Liver (tissue), 9 donors: ENCODE measurements around the gene PAX9. TPM values are rescaled to one million over a fixed set of nuclear protein-coding genes. Genes with fewer than 3 reads are reported as not detected.
"Not testable (repeated sequence)": the region's sequence is repeated elsewhere in the genome, so short reads cannot be mapped to it uniquely, and the experiment has no call there.

Experiments used
- DNase-seq: peaks from one replicate; pipeline ENCODE4 v3.0.0-alpha.2; 2017; ENCODE audit warnings: low spot score
- H3K27ac ChIP-seq, 2 donors: one replicate each; pipeline ENCODE4 v1.7.0; 2013; ENCODE audit warnings: inconsistent platforms in 2 of 2, low read length in 2 of 2, control low read depth in 1 of 2, low read depth in 1 of 2, mild to moderate bottlenecking in 1 of 2
- H3K27me3 ChIP-seq, 4 donors: one replicate each; pipeline versions ENCODE4 v1.6.1 to v1.7.0; 2013; ENCODE audit warnings: low read length in 3 of 4, inconsistent platforms in 1 of 4, mild to moderate bottlenecking in 1 of 4, moderate library complexity in 1 of 4; ENCODE audit not compliant: control insufficient read depth in 4 of 4, insufficient read depth in 4 of 4
- H3K36me3 ChIP-seq, 4 donors: one replicate each; pipeline versions ENCODE4 v1.6.1 to v1.7.0; 2013; ENCODE audit warnings: low read length in 3 of 4, mild to moderate bottlenecking in 3 of 4, low read depth in 1 of 4, moderate library complexity in 1 of 4; ENCODE audit not compliant: control insufficient read depth in 4 of 4, insufficient read depth in 3 of 4
- H3K4me1 ChIP-seq, 4 donors: one replicate each; pipeline versions ENCODE4 v1.6.1 to v1.7.0; 2013; ENCODE audit warnings: low read length in 3 of 4, mild to moderate bottlenecking in 3 of 4, moderate library complexity in 1 of 4; ENCODE audit not compliant: control insufficient read depth in 4 of 4, insufficient read depth in 4 of 4
- H3K4me3 ChIP-seq, 3 donors: one replicate each; pipeline versions ENCODE4 v1.6.1 to v1.7.0; 2013; ENCODE audit warnings: low read length in 3 of 3, control low read depth in 1 of 3, low read depth in 1 of 3, mild to moderate bottlenecking in 1 of 3
- H3K9ac ChIP-seq, 2 donors: one replicate each; pipeline ENCODE4 v1.7.0; 2013; ENCODE audit warnings: low read length in 2 of 2, mild to moderate bottlenecking in 2 of 2, moderate library complexity in 2 of 2, control low read depth in 1 of 2, low read depth in 1 of 2
- H3K9me3 ChIP-seq, 4 donors: one replicate each; pipeline versions ENCODE4 v1.6.1 to v1.7.0; 2013; ENCODE audit warnings: low read length in 3 of 4; ENCODE audit not compliant: control insufficient read depth in 4 of 4
- FOXA1 ChIP-seq: IDR thresholded peaks from 2 replicates; pipeline ENCODE4 v1.6.1; 2016; ENCODE audit warnings: antibody characterized with exemption
- GABPA ChIP-seq, 2 donors: IDR thresholded peaks in 1 of 2; conservative IDR thresholded peaks in 1 of 2; 2 replicates each; pipeline ENCODE4 v1.6.1; 2016; ENCODE audit warnings: antibody characterized with exemption in 2 of 2, mild to moderate bottlenecking in 1 of 2, moderate library complexity in 1 of 2
- HNF4A ChIP-seq, 2 donors: conservative IDR thresholded peaks; 2 replicates each; pipeline ENCODE4 v1.6.1; 2016; ENCODE audit warnings: antibody characterized with exemption in 2 of 2, mild to moderate bottlenecking in 2 of 2
- HNF4G ChIP-seq: IDR thresholded peaks from 2 replicates; pipeline ENCODE4 v1.6.1; 2016; ENCODE audit warnings: antibody characterized with exemption
- NR2F2 ChIP-seq: IDR thresholded peaks from 2 replicates; pipeline ENCODE4 v1.6.1; 2016; ENCODE audit warnings: antibody characterized with exemption
- RAD21 ChIP-seq, 2 donors: IDR thresholded peaks; 2 replicates each; pipeline ENCODE4 v1.6.1; 2016; ENCODE audit warnings: antibody characterized with exemption in 2 of 2, mild to moderate bottlenecking in 2 of 2
- RXRA ChIP-seq, 2 donors: IDR thresholded peaks; 2 replicates each; pipeline ENCODE4 v1.6.1; 2017 to 2018; ENCODE audit warnings: antibody characterized with exemption in 2 of 2, mild to moderate bottlenecking in 1 of 2
- SP1 ChIP-seq: IDR thresholded peaks from 2 replicates; pipeline ENCODE4 v1.6.1; 2018; ENCODE audit warnings: antibody characterized with exemption, mild to moderate bottlenecking
- WGBS: extraction: QIAGEN DNeasy Blood & Tissue Kit; methylation state at CpG from one replicate; pipeline ENCODE4 v1.1.7; 2013; 5-methylcytosine and 5-hydroxymethylcytosine counted together
- polyA plus RNA-seq, 2 donors: library from polyadenylated mRNA; stranded (reverse) in 1 of 2; unstranded in 1 of 2; fragments of 200-250 nt in 1 of 2; fragments of >200 nt in 1 of 2; fragmentation: Nextera tagmentation in 1 of 2; extraction: Ambion mirVana in 1 of 2; gene quantifications; one replicate each; pipeline versions ENCODE4 v1.2.1 to v1.2.3, GENCODE V29; 2013 to 2015
- total RNA-seq, 2 donors: library from RNA; depleted of rRNA; stranded (reverse); fragments of >200 nt; gene quantifications; one replicate each; pipeline ENCODE4 v1.2.3, GENCODE V29; 2014
- TF ChIP-seq, protein P1 (sequence below): IDR thresholded peaks from 2 replicates; pipeline ENCODE4 v1.6.1; 2016; ENCODE audit warnings: antibody characterized with exemption, mild to moderate bottlenecking
- TF ChIP-seq, protein P2 (sequence below): IDR thresholded peaks from 2 replicates; pipeline ENCODE4 v1.6.1; 2016; ENCODE audit warnings: antibody characterized with exemption
- TF ChIP-seq, protein P3 (sequence below): IDR thresholded peaks from 2 replicates; pipeline ENCODE4 v1.6.1; 2016; ENCODE audit warnings: antibody characterized with exemption
- donor health status: healthy.
- donor health status: healthy.
- donor health status: healthy.
- donor health status: healthy.
- donor health status: healthy.

PAX9 gene
- total and polyA plus RNA-seq, 4 donors: 0.03 TPM; not detected in 3

DNA sequence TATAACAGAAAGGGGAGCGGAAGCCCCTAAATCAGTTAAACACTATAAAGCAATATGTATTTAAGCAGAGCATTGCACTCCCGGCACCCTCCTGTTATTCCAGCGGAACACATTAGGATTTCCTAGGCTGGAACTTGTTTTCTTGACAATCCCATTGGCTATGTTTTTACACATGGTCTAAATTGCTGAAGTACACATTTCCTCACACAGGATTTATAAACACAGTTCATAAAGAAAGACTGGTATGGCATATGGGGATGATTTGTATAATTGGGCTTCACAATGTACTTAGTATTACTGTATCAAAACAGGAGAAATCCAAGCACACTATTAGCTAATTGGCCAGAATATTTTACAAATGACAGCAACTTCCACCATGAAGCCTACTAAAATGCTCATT is 23.3 kb downstream of the PAX9 start (continued):
- TF ChIP-seq, protein P1, sequence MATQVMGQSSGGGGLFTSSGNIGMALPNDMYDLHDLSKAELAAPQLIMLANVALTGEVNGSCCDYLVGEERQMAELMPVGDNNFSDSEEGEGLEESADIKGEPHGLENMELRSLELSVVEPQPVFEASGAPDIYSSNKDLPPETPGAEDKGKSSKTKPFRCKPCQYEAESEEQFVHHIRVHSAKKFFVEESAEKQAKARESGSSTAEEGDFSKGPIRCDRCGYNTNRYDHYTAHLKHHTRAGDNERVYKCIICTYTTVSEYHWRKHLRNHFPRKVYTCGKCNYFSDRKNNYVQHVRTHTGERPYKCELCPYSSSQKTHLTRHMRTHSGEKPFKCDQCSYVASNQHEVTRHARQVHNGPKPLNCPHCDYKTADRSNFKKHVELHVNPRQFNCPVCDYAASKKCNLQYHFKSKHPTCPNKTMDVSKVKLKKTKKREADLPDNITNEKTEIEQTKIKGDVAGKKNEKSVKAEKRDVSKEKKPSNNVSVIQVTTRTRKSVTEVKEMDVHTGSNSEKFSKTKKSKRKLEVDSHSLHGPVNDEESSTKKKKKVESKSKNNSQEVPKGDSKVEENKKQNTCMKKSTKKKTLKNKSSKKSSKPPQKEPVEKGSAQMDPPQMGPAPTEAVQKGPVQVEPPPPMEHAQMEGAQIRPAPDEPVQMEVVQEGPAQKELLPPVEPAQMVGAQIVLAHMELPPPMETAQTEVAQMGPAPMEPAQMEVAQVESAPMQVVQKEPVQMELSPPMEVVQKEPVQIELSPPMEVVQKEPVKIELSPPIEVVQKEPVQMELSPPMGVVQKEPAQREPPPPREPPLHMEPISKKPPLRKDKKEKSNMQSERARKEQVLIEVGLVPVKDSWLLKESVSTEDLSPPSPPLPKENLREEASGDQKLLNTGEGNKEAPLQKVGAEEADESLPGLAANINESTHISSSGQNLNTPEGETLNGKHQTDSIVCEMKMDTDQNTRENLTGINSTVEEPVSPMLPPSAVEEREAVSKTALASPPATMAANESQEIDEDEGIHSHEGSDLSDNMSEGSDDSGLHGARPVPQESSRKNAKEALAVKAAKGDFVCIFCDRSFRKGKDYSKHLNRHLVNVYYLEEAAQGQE: no peak
- TF ChIP-seq HNF4A (conservative IDR thresholded peaks at IDR 0.05) (no peak), NR2F2 (no peak), SP1 (no peak)

DNA sequence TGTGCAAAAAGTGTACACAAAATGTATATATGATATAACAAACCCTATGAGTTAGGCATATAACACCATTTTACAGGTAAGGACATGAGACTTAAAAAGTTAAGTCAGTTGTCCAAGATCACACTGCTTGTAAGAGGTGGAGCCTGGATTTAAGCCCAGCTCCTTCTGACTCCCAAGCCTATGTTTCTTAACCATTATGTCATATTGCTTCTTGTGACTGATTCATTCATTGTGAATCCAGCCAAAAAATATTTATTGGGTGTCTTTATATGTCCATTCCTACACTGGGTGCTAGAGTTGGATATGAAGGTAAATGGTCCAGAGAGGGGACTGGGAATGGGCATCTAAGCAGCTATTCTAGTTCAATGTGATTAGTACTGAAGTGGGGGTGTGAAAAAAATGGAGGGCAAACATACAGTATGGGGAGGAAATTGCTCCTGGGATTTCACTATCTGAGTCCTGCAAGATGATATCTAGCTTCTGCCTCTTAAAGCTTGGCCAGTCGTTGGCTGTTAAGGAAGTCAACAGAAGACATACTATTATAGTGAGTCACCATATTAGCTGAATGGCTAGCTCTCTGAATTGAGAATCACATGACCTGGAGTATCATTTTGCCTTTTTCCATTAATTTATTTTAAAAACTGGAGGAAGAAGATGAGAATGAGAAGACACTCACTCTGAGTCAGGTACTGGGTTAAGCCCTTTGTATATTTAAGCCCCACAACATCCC is 28.8 kb downstream of the PAX9 start:
- no peaks in the 10 kb centered on the region for H3K4me1 ChIP-seq
- TF ChIP-seq HNF4A (conservative IDR thresholded peaks at IDR 0.05): no peak
- TF ChIP-seq HNF4G: no peak
- TF ChIP-seq GABPA (IDR thresholded peaks at IDR 0.05 in 1 of 2, conservative IDR thresholded peaks at IDR 0.05 in 1 of 2): no peak
- no peak for TF ChIP-seq RAD21 (IDR thresholded peaks at IDR 0.05)
- TF ChIP-seq FOXA1: no peak
- TF ChIP-seq, protein P2, sequence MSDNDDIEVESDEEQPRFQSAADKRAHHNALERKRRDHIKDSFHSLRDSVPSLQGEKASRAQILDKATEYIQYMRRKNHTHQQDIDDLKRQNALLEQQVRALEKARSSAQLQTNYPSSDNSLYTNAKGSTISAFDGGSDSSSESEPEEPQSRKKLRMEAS: no peak
- no peak for TF ChIP-seq RXRA (IDR thresholded peaks at IDR 0.05)
- TF ChIP-seq, protein P3, sequence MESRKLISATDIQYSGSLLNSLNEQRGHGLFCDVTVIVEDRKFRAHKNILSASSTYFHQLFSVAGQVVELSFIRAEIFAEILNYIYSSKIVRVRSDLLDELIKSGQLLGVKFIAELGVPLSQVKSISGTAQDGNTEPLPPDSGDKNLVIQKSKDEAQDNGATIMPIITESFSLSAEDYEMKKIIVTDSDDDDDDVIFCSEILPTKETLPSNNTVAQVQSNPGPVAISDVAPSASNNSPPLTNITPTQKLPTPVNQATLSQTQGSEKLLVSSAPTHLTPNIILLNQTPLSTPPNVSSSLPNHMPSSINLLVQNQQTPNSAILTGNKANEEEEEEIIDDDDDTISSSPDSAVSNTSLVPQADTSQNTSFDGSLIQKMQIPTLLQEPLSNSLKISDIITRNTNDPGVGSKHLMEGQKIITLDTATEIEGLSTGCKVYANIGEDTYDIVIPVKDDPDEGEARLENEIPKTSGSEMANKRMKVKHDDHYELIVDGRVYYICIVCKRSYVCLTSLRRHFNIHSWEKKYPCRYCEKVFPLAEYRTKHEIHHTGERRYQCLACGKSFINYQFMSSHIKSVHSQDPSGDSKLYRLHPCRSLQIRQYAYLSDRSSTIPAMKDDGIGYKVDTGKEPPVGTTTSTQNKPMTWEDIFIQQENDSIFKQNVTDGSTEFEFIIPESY: no peak
- 62% methylated on average over 1 of the region's 1 CpG for WGBS
- H3K27me3 ChIP-seq: no peaks in the 10 kb centered on the region
- H3K4me3 ChIP-seq: no peak overlapping the region
- H3K9me3 ChIP-seq: no peaks in the 10 kb centered on the region
- no peaks in the 10 kb centered on the region for H3K36me3 ChIP-seq
- no peak overlapping the region for H3K9ac ChIP-seq
- no peak overlapping the region for H3K27ac ChIP-seq
- no peak for DNase-seq

DNA sequence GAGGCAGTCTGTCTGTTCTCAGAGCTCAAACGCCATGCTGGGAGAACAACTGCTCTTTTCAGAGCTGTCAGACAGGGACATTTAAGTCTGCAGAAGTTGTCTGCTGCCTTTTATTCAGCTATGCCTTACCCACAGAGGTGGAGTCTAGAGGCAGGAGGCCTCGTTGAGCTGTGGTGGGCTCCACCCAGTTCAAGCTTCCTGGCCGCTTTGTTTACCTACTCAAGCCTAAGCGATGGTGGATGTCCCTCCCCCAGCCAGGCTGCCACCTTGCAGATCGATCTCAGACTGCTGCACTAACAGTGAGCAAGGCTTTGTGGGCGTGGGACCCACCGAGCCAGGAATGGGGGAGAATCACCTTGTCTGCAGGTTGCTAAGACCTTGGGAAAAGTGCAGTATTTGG is 37.8 kb downstream of the PAX9 start:
- DNase-seq, H3K4me1 ChIP-seq, H3K4me3 ChIP-seq, H3K9me3 ChIP-seq, H3K27ac ChIP-seq, H3K27me3 ChIP-seq, H3K36me3 ChIP-seq, H3K9ac ChIP-seq: not testable (repeated sequence)
- 42% methylated on average over 7 of the region's 7 CpGs for WGBS
